GM19023 (cell line): ENCODE measurements around the gene ZBTB40.

Source experiments
- ATAC-seq: cut with Tn5 transposase; IDR thresholded peaks from one replicate; pipeline ENCODE4 v1.9.1; 2021; ENCODE audit warnings: mild to moderate bottlenecking, moderate library complexity; ENCODE audit not compliant: unreplicated experiment

ZBTB40 gene

DNA sequence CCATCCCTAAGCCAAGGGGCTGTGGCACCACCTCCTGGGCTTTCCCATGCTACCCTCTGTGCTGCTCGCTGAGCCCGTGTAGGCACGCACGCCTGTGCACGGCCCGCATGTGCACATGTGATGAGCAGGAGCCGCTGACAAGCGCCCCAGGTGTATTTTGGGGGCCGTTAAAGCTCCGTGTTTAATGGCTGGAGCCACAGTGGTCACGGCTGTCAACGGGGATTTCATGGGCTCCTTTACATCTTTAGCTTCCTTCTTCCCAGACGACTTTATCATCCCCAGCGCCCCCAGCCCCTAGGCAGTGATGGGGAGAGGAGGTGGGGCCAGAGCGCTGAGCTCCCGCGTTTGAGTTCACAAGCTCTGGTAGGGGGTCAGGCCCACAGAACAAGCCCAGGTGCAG, 99.9 kb downstream of the ZBTB40 start:
- ATAC-seq, result no peak

GRCh38 chr1:22552021-22552420, 100.4 kb downstream of the ZBTB40 start:
- ATAC-seq, result no peak

- no peak for ATAC-seq
Observed at GRCh38 chr1:22553104-22553880, 101.6 kb downstream of the ZBTB40 start.

GRCh38 chr1:22553991-22554522, 102.4 kb downstream of the ZBTB40 start:
- no peak for ATAC-seq

DNA sequence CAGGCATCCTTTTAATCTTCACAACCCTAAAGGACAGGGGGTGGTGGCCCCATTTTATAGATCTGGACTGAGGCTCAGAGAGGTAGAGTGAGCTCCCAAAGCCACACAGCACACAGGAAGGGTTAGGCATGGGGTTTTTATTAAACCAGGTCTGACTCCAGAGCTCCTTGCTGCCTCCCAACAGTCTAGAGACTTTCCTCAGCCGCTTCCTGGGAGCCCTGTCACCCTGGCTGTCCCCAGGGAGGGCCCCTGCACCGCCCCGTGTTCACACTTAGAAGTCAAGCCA, 103.7 kb downstream of the ZBTB40 start:
- ATAC-seq, result no peak

GRCh38 chr1:22556391-22557104, 104.9 kb downstream of the ZBTB40 start:
- no peak for ATAC-seq

DNA sequence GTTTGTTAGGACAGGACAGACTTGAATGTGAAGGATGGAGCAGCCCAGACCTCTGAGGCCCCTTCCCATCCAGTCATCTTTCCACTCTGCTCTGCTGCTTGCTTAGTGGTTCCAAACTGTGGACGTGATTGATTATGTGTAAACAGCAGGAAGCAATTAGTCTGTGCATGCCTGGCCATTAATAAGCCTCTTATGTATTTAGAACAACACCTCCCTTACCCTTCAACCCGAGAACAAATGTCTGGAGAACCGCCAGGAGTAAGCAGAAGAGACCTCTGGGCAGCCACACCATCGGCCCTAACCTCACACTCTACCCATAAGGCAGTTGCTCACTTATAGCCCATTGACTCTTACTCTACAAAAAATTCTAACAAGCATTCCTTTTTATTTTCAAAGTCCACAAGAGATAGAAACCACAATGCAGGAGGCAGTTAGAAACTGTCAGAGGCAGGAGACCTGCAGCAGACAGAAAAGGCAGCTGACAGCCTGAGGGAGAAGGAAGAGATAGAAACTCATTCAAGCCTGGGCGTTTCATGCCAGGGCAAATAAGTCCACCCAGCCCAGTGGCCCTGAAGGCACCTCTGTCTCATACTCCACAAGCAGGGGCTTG, 105.8 kb downstream of the ZBTB40 start:
- ATAC-seq, result no peak

- ATAC-seq, result no peak
Observed at GRCh38 chr1:22562584-22563583, 111.2 kb downstream of the ZBTB40 start, which contains the start of gene EPHA8. Gene EPHA8, plus strand, starts transcription at chr1:22563489. Its CDS starts 147 bp downstream, at chr1:22563636.

DNA sequence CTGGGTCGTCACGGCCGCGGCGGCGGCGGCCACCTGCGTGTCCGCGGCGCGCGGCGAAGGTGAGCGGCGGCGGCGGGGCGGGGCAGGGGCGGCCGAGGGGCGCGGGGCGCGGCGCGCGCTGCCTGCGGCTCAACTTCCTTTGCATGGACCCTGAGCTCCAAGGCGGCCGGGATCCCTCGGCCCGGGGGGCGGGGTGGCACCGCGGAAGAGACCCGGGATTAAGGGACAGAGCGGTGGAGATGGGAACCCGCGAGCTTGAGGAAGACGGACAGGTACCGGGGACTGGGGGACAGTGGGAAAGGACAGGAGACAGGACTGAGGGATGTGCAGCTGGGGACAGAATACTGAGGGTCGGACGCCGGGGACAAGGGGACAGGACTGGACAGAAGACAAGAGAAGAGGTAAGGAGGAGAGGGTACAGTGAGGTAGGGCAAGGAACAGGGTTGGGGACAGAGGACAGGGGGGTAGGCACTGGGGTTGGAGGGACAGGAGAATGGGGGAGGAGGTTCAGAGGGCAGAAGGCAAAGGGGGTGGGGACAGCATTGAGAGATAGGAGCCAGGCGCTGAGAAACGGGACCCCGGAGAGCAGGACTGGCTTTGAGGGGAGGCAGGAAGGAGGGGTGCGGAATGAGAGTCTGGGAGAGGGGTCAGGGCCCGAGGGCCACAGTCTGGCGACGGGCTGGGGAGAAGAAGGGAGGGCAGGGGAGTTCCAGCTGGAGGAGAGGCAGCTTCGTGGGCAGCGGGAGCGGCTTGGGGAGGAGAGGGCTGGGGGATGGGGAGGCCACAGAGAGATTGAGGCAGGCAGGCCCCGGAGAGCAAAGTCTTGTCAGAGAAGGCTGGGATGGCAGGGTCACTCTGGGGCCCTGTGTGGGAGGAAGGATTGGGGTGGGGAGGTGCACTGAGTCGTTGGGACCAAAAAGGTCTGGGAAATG, 112.3 kb downstream of the ZBTB40 start:
- no peak for ATAC-seq

DNA sequence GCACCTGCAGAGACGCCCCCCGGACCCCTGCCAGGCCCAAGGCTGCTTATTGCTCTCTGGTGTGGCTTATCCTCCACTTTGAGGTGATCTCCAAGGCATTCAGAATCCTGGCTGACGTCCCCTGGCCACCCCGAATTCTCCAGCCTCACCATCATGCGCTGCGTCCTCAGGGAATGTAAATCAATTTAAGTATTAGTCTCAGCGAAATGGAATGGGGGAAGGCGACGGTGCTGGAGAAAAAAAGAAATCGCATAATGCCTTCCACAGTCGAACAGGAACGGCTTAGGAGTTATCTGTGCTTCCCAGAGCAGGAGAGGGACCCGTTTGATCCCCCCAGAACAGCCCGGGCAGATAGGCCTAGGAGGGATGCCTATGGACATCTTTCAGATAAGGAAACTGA, 114.5 kb downstream of the ZBTB40 start:
- ATAC-seq, result no peak

DNA sequence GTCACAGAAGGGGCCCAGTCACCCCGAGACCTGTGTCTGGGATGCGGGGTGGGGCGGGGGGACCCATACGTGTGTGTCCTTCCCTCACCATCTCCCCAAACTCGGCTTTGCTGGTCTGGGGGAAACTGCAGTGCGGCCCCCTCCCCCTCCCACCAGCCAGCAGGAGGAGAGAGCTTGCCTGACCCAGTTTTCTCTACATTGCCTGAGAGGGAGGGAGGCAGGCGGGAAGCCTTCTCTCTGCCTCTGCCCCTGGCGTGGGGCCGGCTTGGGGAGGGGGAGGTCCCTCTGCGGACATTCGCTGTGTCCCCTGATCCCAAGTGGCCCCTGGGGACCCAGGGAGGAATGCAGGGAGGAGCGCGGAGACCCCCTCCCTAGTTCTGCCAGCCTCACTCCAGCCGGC, 115.5 kb downstream of the ZBTB40 start:
- ATAC-seq, result no peak

DNA sequence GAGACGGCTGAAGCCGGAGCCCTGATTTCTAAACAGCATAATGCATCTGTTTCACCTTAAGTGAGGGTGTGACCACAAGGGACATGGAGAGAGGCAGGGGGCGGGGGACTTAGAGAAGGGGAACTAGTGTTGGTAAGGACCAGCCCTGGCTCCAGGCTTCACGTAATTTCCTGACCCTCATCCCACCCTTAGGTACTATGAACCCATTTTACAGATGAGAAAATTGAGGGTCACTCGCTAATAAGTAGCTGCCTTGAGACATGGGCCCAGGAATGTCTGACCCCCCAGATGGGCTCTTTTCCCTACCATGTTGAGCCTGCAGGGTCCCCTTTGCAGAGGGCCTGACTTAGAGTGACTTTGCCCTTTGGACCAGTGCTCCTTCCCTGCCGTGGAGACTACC, 116.3 kb downstream of the ZBTB40 start:
- no peak for ATAC-seq

DNA sequence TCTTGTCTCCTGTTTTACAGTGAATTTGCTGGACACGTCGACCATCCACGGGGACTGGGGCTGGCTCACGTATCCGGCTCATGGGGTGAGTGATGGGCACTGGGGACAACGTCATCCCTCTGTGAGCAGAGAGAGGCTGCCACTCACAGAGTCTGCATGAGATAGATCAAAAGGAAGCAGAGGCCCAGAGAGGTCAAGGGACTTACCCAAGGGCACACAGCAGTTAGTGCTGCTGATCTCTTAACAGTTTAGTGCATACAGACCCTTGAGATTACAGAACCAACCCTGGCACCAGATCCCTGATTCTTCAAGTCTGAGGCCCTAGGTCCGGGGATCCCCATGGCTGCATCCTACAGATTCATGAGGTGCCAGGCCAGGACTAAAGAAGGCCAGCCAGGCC, 117.6 kb downstream of the ZBTB40 start:
- ATAC-seq, result no peak

DNA sequence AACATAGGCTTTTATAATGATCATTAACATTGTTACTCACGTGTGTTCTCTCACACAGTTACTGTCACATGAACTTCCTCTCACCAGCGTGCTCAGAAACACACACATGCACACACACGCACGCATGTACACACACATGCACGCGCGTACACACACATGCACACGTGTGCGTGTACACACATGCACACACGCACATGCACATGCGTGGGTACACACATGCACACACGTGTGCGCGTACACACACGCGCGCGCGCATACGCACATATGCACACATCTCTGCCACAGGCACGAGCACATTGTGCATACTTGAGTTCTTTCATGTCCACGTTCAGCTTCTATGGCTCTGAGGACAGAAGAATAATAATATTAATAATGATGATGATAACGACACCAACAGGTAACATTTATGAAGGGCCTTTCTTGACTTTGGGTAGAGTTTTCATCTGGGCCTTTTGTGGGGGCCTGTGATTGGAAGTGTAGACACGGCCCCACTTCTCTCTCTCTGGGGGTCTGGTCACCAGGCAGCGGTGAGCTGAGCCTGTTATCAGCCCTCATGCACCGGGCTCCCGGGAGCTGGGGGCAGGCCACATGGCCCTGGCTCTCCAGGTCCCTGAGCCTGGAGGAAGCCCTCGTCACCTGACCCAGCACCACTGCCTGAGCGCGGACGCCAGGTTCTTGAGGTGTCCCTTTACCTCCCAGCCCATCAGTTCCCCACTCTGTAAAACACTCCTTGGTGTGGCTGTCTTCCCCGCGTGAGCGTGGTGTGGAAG, 118.7 kb downstream of the ZBTB40 start:
- ATAC-seq, result no peak

DNA sequence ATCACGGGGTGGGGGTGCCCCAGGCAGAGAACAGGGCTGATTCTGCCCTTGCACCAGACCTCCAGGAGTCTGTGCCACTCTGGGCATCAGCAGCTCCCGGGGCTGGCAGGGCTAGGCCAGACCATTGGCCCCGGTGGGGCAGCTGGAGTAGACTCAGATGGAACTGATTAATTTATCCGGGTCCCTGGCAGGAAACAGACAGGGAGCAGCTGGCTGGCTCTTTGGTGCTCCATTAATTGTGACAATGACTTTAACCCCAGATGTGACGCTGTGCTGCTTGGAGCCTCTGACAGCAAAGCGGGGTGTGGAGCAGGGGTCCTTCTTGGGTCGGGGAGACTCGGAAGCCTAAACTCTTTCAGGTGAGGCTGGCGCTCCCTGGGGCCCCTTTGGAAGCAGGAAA, 121.2 kb downstream of the ZBTB40 start:
- ATAC-seq, result no peak

DNA sequence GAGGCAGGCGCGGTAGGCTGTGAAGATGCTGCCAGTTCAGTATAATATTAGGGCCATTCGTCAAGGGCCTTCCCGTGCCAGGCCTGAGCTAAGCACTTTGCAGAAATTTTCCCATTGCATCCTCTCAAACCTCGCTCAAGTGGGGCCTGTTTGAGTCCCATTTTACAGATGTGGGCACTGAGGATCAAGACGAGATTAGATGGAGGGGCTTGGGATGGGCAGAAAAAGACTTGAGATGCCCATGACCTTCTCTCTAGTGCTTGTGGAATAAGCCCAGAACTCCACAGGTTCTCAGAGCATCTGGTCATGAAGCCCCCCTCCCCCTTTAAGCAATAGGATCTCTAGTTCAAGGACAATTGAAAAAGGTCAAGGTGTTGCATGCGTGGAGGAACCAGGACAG, 121.6 kb downstream of the ZBTB40 start:
- no peak for ATAC-seq

GRCh38 chr1:22575532-22576149, 124.0 kb downstream of the ZBTB40 start:
- no peak for ATAC-seq

DNA sequence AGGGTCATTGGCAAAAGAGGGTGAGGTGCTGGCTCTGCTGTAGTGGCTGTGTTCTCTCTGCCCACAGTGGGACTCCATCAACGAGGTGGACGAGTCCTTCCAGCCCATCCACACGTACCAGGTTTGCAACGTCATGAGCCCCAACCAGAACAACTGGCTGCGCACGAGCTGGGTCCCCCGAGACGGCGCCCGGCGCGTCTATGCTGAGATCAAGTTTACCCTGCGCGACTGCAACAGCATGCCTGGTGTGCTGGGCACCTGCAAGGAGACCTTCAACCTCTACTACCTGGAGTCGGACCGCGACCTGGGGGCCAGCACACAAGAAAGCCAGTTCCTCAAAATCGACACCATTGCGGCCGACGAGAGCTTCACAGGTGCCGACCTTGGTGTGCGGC, 124.5 kb downstream of the ZBTB40 start:
- ATAC-seq, result no peak
